H1 (cell line): Measurements from ENCODE around the gene CLDN16. TPM values are rescaled to one million over a fixed set of nuclear protein-coding genes. Genes with fewer than 3 reads are reported as not detected.

Source experiments
- EP300 ChIP-seq, 2 experiments: IDR thresholded peaks; 1 replicate in 1 of 2; 2 replicates in 1 of 2; pipeline ENCODE4 v1.6.1; 2011 to 2012; ENCODE audit warnings: low read depth in 2 of 2, low read length in 2 of 2, mild to moderate bottlenecking in 2 of 2, borderline replicate concordance in 1 of 2, inconsistent platforms in 1 of 2, moderate library complexity in 1 of 2
- RAD21 ChIP-seq, 2 experiments: IDR thresholded peaks in 1 of 2; conservative IDR thresholded peaks in 1 of 2; 2 replicates each; pipeline ENCODE4 v1.6.1; 2011; ENCODE audit warnings: low read depth in 2 of 2, low read length in 2 of 2, improper control_type of control experiment in 1 of 2, inconsistent platforms in 1 of 2, mild to moderate bottlenecking in 1 of 2, moderate library complexity in 1 of 2
- RFX5 ChIP-seq: IDR thresholded peaks from 2 replicates; pipeline ENCODE4 v1.6.1; 2011; ENCODE audit warnings: low read depth, low read length, improper control_type of control experiment, borderline replicate concordance
- SP1 ChIP-seq: IDR thresholded peaks from 2 replicates; pipeline ENCODE4 v1.6.1; 2011; ENCODE audit warnings: low read depth, low read length
- polyA plus RNA-seq, 7 experiments: library from polyadenylated mRNA; depleted of rRNA in 3 of 7; stranded (reverse) in 5 of 7; unstranded in 2 of 7; fragments of >200 nt in 5 of 7; fragments of 200-250 nt in 2 of 7; gene quantifications; 1 replicate in 5 of 7; 2 replicates in 1 of 7; 4 replicates in 1 of 7; pipeline versions ENCODE4 v1.2.1 to v1.2.3, GENCODE V29; 2011 to 2013; ENCODE audit warnings: missing spikeins in 2 of 7, mixed read lengths in 2 of 7
- total RNA-seq: library from RNA; stranded (reverse); fragmentation: NEBNext Ultra II Directional; extraction: Animal tissue kit (Norgen Biotek cat#: 25700); gene quantifications from 2 replicates; pipeline ENCODE4 v1.2.1, GENCODE V29; 2021
- TF ChIP-seq, protein P1 (sequence below): IDR thresholded peaks from 2 replicates; pipeline ENCODE4 v1.6.1; 2012; ENCODE audit warnings: inconsistent platforms

Gene CLDN16
- total and polyA plus RNA-seq, 2 of the 8 experiments (the other 6 are each of a cell fraction or from before 2014, with no cell fraction given): not detected

DNA sequence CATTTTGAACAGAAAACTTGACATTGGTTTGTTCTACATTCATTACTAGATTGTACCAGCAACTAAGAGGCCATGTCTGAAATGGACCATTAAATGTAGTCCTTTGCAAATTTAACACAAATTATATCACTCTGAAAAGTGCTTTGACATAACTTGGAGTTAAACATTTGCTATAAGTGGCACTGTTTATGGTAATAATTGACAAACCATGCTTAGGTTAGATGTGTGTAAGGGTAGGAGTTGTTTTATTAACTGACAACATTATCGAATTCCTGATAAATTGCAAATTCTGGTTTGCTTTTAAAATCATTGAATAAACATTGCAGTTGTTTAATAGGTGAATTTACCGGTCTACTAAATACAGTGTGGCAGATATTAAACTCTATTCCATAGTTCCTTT, 67.9 kb downstream of the CLDN16 start (continued):
- TF ChIP-seq RAD21 (IDR thresholded peaks at IDR 0.05 in 1 of 2, conservative IDR thresholded peaks at IDR 0.05 in 1 of 2; ENCODE audit: low read depth in 2 of 2, low read length in 2 of 2) (no peak), EP300 (IDR thresholded peaks at IDR 0.05; ENCODE audit: borderline replicate concordance in 1 of 2, low read depth in 2 of 2, low read length in 2 of 2) (no peak), RFX5 (no peak), SP1 (no peak)
- TF ChIP-seq, protein P1, sequence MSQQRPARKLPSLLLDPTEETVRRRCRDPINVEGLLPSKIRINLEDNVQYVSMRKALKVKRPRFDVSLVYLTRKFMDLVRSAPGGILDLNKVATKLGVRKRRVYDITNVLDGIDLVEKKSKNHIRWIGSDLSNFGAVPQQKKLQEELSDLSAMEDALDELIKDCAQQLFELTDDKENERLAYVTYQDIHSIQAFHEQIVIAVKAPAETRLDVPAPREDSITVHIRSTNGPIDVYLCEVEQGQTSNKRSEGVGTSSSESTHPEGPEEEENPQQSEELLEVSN: no peak
